Progenitor cell of endocrine pancreas (in vitro differentiated cells): ENCODE measurements around the gene CDC26. TPM values are rescaled to one million over a fixed set of nuclear protein-coding genes. Genes with fewer than 3 reads are reported as not detected.
A peak's percentile ranks its signal among the peaks of the same experiment; 100 is the strongest.

ENCODE experiments used
- DNase-seq: peaks from one replicate; pipeline ENCODE4 v3.0.0; 2021; ENCODE audit warnings: low spot score; ENCODE audit not compliant: unreplicated experiment
- H3K27ac Mint-ChIP-seq: 2 replicates; pipeline ENCODE4 v1.8.0; 2021; ENCODE audit warnings: mild to moderate bottlenecking, moderate library complexity, mixed read lengths
- H3K27me3 Mint-ChIP-seq: 2 replicates; pipeline ENCODE4 v1.8.0; 2021; ENCODE audit warnings: mixed read lengths
- H3K36me3 Mint-ChIP-seq: 2 replicates; pipeline ENCODE4 v1.8.0; 2022; ENCODE audit warnings: mixed read lengths; ENCODE audit not compliant: insufficient read depth
- H3K4me1 Mint-ChIP-seq: 2 replicates; pipeline ENCODE4 v1.8.0; 2021; ENCODE audit warnings: low read depth, mixed read lengths
- H3K4me3 Mint-ChIP-seq: 2 replicates; pipeline ENCODE4 v1.8.0; 2021; ENCODE audit warnings: low read depth, mild to moderate bottlenecking, moderate library complexity, mixed read lengths
- H3K9me3 Mint-ChIP-seq: 2 replicates; pipeline ENCODE4 v1.8.0; 2021; ENCODE audit warnings: low read depth, mixed read lengths
- total RNA-seq: library from RNA; stranded (reverse); gene quantifications from 2 replicates; pipeline ENCODE4 v1.2.1, GENCODE V29; 2021
- TF ChIP-seq, protein P1 (sequence below): fragments of 200-600 bp; sonication (generic); IDR thresholded peaks from one replicate; pipeline ENCODE4 v1.5.0; 2021; ENCODE audit warnings: antibody characterized with exemption, mild to moderate bottlenecking; ENCODE audit not compliant: unreplicated experiment

Gene CDC26
- total RNA-seq, 1 donor from 2014 or later: 36.6 TPM

DNA sequence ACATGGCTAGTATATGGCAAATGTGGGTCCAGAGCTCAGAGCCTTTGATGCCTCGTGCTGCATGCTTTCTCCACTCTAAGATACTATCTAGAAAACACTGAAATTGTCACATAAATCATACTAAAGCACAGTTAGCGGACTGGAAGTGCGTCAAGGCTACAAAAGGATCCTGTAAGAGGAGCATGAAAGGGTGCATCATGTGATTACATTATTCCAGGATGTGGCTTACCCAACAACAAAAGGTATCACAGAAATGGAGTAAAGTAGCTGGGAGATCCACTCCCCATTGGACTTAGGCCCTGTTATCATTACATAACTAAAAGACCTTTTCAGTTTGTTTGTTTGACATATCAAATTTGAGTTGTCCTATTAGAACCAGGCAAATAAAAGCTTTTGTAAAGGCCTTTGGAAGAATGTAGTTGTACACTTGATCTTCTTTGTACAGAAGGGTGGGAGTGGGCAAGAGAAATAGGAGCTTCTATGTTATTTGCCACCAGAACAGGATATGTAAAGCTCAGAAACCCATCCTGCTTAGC is 47.2 kb downstream of the CDC26 start:
- Mint-ChIP-seq H3K27ac (no peak overlapping the region), H3K27me3 (no peaks in the 10 kb centered on the region), H3K4me1 (peaks cover 3% of the 10 kb centered on the region), H3K4me3 (no peak overlapping the region), H3K9me3 (no peaks in the 10 kb centered on the region), H3K36me3 (no peaks in the 10 kb centered on the region)
- DNase-seq: no peak
- TF ChIP-seq, protein P1, sequence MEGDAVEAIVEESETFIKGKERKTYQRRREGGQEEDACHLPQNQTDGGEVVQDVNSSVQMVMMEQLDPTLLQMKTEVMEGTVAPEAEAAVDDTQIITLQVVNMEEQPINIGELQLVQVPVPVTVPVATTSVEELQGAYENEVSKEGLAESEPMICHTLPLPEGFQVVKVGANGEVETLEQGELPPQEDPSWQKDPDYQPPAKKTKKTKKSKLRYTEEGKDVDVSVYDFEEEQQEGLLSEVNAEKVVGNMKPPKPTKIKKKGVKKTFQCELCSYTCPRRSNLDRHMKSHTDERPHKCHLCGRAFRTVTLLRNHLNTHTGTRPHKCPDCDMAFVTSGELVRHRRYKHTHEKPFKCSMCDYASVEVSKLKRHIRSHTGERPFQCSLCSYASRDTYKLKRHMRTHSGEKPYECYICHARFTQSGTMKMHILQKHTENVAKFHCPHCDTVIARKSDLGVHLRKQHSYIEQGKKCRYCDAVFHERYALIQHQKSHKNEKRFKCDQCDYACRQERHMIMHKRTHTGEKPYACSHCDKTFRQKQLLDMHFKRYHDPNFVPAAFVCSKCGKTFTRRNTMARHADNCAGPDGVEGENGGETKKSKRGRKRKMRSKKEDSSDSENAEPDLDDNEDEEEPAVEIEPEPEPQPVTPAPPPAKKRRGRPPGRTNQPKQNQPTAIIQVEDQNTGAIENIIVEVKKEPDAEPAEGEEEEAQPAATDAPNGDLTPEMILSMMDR: no peak

DNA sequence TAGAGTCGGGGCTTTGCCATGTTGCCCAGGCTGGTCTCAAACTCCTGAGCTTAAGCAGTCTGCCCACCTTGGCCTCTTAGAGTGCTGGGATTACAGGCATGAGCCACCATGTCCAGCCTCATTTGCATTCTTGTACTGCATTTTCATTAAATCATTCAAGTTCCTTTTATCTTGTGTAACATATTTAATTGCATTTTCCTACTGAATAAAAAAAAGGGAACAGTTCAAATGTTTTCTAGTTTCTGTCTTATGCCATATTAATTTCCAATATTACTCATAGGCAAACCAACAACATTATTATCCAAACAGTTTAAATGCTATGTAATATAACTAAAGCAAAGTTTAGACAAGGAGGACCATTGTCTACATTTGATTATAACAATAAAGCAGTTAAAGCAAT is 47.9 kb downstream of the CDC26 start:
- H3K36me3 Mint-ChIP-seq: no peaks in the 10 kb centered on the region
- TF ChIP-seq, protein P1: no peak
- peaks cover 9% of the 10 kb centered on the region for H3K4me1 Mint-ChIP-seq
- H3K27me3 Mint-ChIP-seq: no peaks in the 10 kb centered on the region
- H3K9me3 Mint-ChIP-seq: no peaks in the 10 kb centered on the region
- no peak overlapping the region for H3K4me3 Mint-ChIP-seq
- DNase-seq: no peak
- no peak overlapping the region for H3K27ac Mint-ChIP-seq

DNA sequence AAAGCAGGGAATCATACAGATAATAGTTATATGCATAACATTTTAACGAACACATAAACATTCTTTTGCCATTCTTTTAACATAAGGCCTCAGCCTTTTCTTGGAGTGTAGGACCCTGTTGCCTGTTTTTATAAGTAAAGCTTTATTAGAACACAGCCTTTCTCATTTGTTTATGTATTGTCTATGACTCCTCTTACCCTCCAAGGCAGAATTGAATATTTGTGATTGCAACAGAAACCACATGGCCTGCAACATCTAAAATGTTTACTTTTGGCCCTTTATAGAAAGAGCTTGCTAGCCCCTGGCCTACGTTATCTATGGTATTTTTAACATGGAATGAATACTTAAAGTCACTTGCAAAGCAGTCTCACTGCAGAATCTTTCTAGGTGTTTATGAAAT is 51.4 kb downstream of the CDC26 start:
- Mint-ChIP-seq H3K4me1 (peaks cover 24% of the 10 kb centered on the region), H3K27ac (no peak overlapping the region), H3K36me3 (no peaks in the 10 kb centered on the region), H3K9me3 (no peaks in the 10 kb centered on the region), H3K4me3 (no peak overlapping the region), H3K27me3 (no peaks in the 10 kb centered on the region)
- no peak for DNase-seq
- TF ChIP-seq, protein P1: no peak

DNA sequence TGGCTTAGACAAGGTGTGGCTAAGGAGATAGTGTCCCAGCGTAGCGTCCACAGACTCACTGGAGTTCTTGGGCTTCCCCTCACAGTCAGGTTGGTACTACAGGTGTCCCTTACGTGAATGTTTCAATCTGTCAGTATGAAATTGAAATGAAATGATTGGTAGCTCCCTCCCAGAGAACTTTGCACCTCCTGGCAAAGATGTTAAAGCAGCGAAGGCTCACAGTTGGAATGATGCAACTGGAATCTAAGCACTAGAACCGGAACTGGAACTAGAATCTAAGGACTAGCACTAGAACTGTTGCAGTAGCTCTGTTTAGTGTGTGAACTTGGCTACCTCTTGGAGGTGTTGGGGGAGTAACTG is 52.9 kb downstream of the CDC26 start:
- DNase-seq: no peak
- Mint-ChIP-seq H3K36me3 (no peaks in the 10 kb centered on the region), H3K9me3 (no peaks in the 10 kb centered on the region), H3K4me1 (peaks cover 34% of the 10 kb centered on the region), H3K27me3 (no peaks in the 10 kb centered on the region), H3K27ac (peak overlapping the region; percentile 95), H3K4me3 (peak overlapping the region; percentile 89)
- TF ChIP-seq, protein P1: no peak

DNA sequence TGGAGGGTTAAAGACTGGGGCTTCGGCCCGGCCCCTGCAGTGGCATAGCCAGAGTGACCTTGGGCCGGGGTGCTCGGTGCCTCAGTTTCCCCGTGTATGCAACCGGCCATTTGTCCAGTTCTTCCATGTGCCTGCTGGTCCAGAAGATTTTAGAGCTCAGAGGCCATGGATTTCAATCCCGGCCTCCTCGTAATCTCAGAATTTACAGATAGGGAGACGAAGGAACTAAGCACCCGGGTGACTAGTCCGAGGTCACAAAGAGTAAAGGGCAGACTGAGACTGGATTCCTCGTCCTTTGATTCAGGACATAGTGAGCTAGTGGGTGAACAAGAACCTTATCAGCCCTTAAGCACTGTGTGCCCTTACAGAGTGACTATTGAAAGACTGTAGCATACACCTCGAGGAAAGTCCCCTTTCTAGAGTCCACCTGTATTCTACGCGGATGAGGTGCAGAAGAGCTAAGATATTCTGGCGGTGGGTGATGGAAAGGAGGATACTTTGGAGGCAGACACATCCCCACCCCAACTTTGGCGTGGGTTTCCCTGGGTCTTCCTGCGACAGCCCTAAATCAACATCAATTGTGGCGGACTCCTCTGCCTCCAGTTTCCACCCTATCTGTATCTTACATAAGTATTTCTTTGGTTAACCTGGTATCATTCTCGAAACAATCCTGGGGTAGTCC is 53.4 kb downstream of the CDC26 start:
- DNase-seq: no peak
- Mint-ChIP-seq H3K4me1 (peaks cover 34% of the 10 kb centered on the region), H3K4me3 (peak overlapping the region; percentile 89), H3K27me3 (no peaks in the 10 kb centered on the region), H3K27ac (peak overlapping the region; percentile 95), H3K9me3 (no peaks in the 10 kb centered on the region), H3K36me3 (no peaks in the 10 kb centered on the region)
- TF ChIP-seq, protein P1: no peak
